PC-3 (cell line): ENCODE data around the gene NINJ2. TPM values are rescaled to one million over a fixed set of nuclear protein-coding genes. Genes with fewer than 3 reads are reported as not detected.

Experiments
- ATAC-seq: fragments of 200-7000 bp; cut with Tn5 transposase; 2 replicates; pipeline ENCODE4 v1.9.1; 2020; ENCODE audit warnings: mild to moderate bottlenecking, moderate library complexity
- BruUV-seq: library from RNA; stranded (reverse); fragments of 400-500 nt; replicated peaks from 2 replicates; lab custom pipeline; 2021; lab: Mats Ljungman, UMichigan
- CTCF ChIA-PET: fragments of 300-600 bp; sonication (Branson Sonifier 250); formaldehyde crosslinking; loops from one replicate; lab custom pipeline; 2022; ENCODE audit warnings: antibody characterized with exemption; lab: Charles Lee
- POLR2A ChIA-PET: fragments of 300-600 bp; sonication (Branson Sonifier 250); formaldehyde crosslinking; loops from one replicate; lab custom pipeline; 2022; ENCODE audit warnings: antibody characterized with exemption; ENCODE audit not compliant: unreplicated experiment; lab: Charles Lee
- DNase-seq: peaks from one replicate; pipeline ENCODE4 v3.0.0-alpha.2; 2015
- H2AFZ ChIP-seq: fragments of 300-600 bp; sonication (generic); 2 replicates; pipeline ENCODE4 v1.6.0; 2016; ENCODE audit warnings: antibody characterized with exemption, low read length
- H3F3A ChIP-seq: fragments of 300-600 bp; sonication (generic); one replicate; pipeline ENCODE4 v1.6.0; 2017; ENCODE audit warnings: antibody characterized with exemption, low read length, control low read depth, mild to moderate bottlenecking; ENCODE audit not compliant: unreplicated experiment
- H3K27ac ChIP-seq: fragments of 300-600 bp; sonication (generic); 2 replicates; pipeline ENCODE4 v1.5.1; 2016; ENCODE audit warnings: mild to moderate bottlenecking, low read length
- H3K27me3 ChIP-seq: fragments of 300-600 bp; sonication (generic); 2 replicates; pipeline ENCODE4 v1.6.1; 2016; ENCODE audit warnings: low read length, mixed read lengths
- H3K36me3 ChIP-seq: fragments of 300-600 bp; sonication (generic); 2 replicates; pipeline ENCODE4 v1.6.1; 2016; ENCODE audit warnings: low read depth, mixed run types, low read length, mixed read lengths
- H3K4me1 ChIP-seq: fragments of 300-600 bp; sonication (generic); 2 replicates; pipeline ENCODE4 v1.5.1; 2016; ENCODE audit warnings: low read length; ENCODE audit not compliant: insufficient read depth
- H3K4me2 ChIP-seq: fragments of 300-600 bp; sonication (generic); 2 replicates; pipeline ENCODE4 v1.6.0; 2016; ENCODE audit warnings: low read length
- H3K4me3 ChIP-seq: fragments of 300-600 bp; sonication (generic); 2 replicates; pipeline ENCODE4 v1.5.1; 2016; ENCODE audit warnings: mild to moderate bottlenecking, low read length, mixed read lengths
- H3K79me2 ChIP-seq: fragments of 300-600 bp; sonication (generic); 2 replicates; pipeline ENCODE4 v1.6.1; 2017; ENCODE audit warnings: low read length, mixed read lengths
- H3K9ac ChIP-seq: fragments of 300-600 bp; sonication (generic); 2 replicates; pipeline ENCODE4 v1.6.0; 2016; ENCODE audit warnings: mild to moderate bottlenecking, low read length
- H3K9me2 ChIP-seq: fragments of 300-600 bp; sonication (generic); replicated peaks from 2 replicates; pipeline ENCODE4 v1.6.1; 2016; ENCODE audit warnings: mixed run types, low read length, mixed read lengths
- H3K9me3 ChIP-seq: fragments of 300-600 bp; sonication (generic); 2 replicates; pipeline ENCODE4 v1.6.1; 2016; ENCODE audit warnings: low read length, mixed read lengths
- H4K20me1 ChIP-seq: fragments of 300-600 bp; sonication (generic); 2 replicates; pipeline ENCODE4 v1.6.1; 2016; ENCODE audit warnings: low read length, mixed read lengths
- EZH2 ChIP-seq: fragments of 300-600 bp; sonication (generic); IDR thresholded peaks from one replicate; pipeline ENCODE4 v1.6.1; 2017; ENCODE audit warnings: antibody characterized with exemption, mild to moderate bottlenecking, low read length; ENCODE audit not compliant: unreplicated experiment
- EZH2phosphoT487 ChIP-seq: fragments of 300-600 bp; sonication (generic); IDR thresholded peaks from 2 replicates; pipeline ENCODE4 v1.6.1; 2018; ENCODE audit warnings: mild to moderate bottlenecking, antibody characterized with exemption, low read length, borderline replicate concordance
- intact Hi-C: fragments of 100-400 bp; cut with micrococcal nuclease; formaldehyde crosslinking; loops from 2 replicates; pipeline ENCODE4 v1.9.0; 2023
- total RNA-seq: library from RNA; depleted of rRNA; stranded (reverse); fragments of >200 nt; gene quantifications from 2 replicates; pipeline ENCODE4 v1.2.3, GENCODE V29; 2014
- TF ChIP-seq, protein P1 (sequence below): fragments of 300-600 bp; sonication (generic); conservative IDR thresholded peaks from 2 replicates; pipeline ENCODE4 v1.5.1; 2017; ENCODE audit warnings: antibody characterized with exemption, low read depth, mild to moderate bottlenecking, low read length

NINJ2 gene
- total RNA-seq, 1 experiment from 2014 or later, result not detected

DNA sequence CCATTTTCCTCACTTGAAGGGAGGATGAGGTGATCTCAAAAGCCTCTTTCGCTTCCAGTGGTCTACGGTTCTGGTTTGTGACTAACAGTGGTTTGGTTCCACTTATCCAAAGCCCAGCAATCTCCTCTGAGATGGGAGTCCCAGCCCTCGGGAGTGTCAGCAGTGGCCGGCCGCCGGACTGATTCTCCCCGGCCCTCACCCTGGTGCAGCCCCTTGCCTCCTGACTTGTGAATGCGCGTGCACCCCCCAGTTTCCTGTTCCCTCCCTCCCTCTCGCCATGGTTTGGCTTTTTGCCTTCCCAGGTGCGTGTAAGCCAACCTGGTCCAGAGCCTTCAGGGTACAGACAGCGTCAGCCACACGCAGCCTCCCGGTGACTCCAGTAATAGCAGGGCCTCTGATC lies 129.0 kb downstream of the NINJ2 start:
- Histone ChIP-seq H3K4me3 (no peak overlapping the region), H3K27me3 (no peaks in the 10 kb centered on the region), H3K36me3 (no peaks in the 10 kb centered on the region), H4K20me1 (no peaks in the 10 kb centered on the region), H3K27ac (no peak overlapping the region), H3K4me2 (no peak overlapping the region), H3K79me2 (no peaks in the 10 kb centered on the region), H3K9me2 (no peaks in the 10 kb centered on the region), H3K9ac (no peak overlapping the region), H3F3A (no peaks in the 10 kb centered on the region), H3K9me3 (no peaks in the 10 kb centered on the region), H3K4me1 (peaks cover 31% of the 10 kb centered on the region), H2AFZ (no peak overlapping the region)
- CTCF ChIA-PET, result no interaction called here
- no peak for ATAC-seq
- intact Hi-C loops, result no loop called here
- POLR2A ChIA-PET, result no interaction called here
- BruUV-seq, result no TSS peak
- DNase-seq, result no peak
- TF ChIP-seq EZH2, result no peak
- TF ChIP-seq, protein P1, sequence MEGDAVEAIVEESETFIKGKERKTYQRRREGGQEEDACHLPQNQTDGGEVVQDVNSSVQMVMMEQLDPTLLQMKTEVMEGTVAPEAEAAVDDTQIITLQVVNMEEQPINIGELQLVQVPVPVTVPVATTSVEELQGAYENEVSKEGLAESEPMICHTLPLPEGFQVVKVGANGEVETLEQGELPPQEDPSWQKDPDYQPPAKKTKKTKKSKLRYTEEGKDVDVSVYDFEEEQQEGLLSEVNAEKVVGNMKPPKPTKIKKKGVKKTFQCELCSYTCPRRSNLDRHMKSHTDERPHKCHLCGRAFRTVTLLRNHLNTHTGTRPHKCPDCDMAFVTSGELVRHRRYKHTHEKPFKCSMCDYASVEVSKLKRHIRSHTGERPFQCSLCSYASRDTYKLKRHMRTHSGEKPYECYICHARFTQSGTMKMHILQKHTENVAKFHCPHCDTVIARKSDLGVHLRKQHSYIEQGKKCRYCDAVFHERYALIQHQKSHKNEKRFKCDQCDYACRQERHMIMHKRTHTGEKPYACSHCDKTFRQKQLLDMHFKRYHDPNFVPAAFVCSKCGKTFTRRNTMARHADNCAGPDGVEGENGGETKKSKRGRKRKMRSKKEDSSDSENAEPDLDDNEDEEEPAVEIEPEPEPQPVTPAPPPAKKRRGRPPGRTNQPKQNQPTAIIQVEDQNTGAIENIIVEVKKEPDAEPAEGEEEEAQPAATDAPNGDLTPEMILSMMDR, result no peak
- no peak for TF ChIP-seq EZH2phosphoT487

DNA sequence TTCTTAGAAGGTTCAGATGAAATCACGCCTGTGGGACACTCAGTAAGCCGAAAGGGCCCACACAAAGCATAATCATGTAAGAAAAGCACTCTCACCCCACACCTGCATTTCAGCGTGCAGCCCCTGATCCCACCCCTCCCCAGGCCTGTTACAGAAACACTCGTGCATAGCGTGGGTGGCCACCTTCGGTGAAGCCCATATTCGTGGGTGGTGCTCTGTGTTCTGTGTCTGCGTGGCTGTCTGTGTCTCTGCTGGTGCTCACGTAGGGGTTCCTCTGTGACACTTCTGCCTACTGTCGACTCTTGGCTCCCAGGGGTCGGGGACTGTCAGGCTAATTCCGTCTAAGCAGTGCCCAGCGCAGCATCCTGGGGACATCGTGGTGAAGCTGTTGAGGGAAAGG lies 129.5 kb downstream of the NINJ2 start:
- TF ChIP-seq, protein P1, result no peak
- no peak for TF ChIP-seq EZH2
- TF ChIP-seq EZH2phosphoT487, result no peak
- H4K20me1 ChIP-seq, result no peaks in the 10 kb centered on the region
- ChIA-PET CTCF (no interaction called here), POLR2A (no interaction called here)
- DNase-seq (no peak), ATAC-seq (no peak)
- H2AFZ ChIP-seq, result no peak overlapping the region
- no peak overlapping the region for H3K27ac ChIP-seq
- no peaks in the 10 kb centered on the region for H3K27me3 ChIP-seq
- H3K9me2 ChIP-seq, result no peaks in the 10 kb centered on the region
- no peaks in the 10 kb centered on the region for H3K36me3 ChIP-seq
- H3K4me3 ChIP-seq, result no peak overlapping the region
- no peaks in the 10 kb centered on the region for H3F3A ChIP-seq
- intact Hi-C loops, result no loop called here
- peaks cover 26% of the 10 kb centered on the region for H3K4me1 ChIP-seq
- no TSS peak for BruUV-seq
- no peaks in the 10 kb centered on the region for H3K79me2 ChIP-seq
- no peak overlapping the region for H3K9ac ChIP-seq
- no peaks in the 10 kb centered on the region for H3K9me3 ChIP-seq
- H3K4me2 ChIP-seq, result no peak overlapping the region

DNA sequence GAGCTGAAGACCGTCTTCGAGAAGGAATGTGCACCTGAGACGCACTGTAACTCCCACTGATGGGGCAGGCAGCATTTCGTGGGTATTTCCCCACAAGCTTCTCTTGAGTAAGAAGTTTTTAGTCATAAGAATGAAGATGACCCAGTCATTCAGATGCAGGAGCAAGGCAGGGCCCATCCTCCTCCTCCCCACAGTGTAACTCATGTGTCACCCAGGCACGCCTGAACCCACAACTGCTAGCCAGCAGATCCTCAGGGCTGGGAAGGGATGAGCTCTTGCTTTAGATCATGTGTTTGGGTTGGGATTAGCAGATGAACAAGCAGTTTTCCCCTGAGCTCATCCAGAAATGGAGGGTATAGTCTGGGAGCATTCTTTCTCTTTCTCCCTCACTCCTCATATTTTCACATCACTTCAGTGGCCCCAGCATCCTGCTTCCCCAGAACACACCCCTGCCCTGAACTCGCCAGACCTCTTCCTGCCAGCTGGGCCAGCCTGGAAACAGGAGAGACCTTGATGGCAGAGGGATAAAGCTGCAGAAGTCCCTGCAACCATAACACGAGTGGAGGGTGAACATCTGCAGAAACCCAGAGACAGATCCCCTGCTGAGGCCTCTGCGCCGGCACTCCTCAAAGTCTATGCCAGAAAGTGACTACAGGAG lies 130.2 kb downstream of the NINJ2 start:
- BruUV-seq, result no TSS peak
- no peaks in the 10 kb centered on the region for H3K9me2 ChIP-seq
- H4K20me1 ChIP-seq, result no peaks in the 10 kb centered on the region
- no peaks in the 10 kb centered on the region for H3K79me2 ChIP-seq
- H3K4me3 ChIP-seq, result no peak overlapping the region
- H3K4me1 ChIP-seq, result peaks cover 20% of the 10 kb centered on the region
- TF ChIP-seq EZH2phosphoT487 (no peak), EZH2 (no peak)
- TF ChIP-seq, protein P1, result no peak
- no peaks in the 10 kb centered on the region for H3K36me3 ChIP-seq
- no peaks in the 10 kb centered on the region for H3K9me3 ChIP-seq
- peak overlapping the region; percentile 32 for H3K27ac ChIP-seq
- H3K27me3 ChIP-seq, result no peaks in the 10 kb centered on the region
- ATAC-seq, result no peak; the same call in 1 of the 2 replicates
- peak; percentile 50 for DNase-seq
- H3K9ac ChIP-seq, result no peak overlapping the region
- no peak overlapping the region for H2AFZ ChIP-seq
- H3K4me2 ChIP-seq, result no peak overlapping the region
- intact Hi-C loops, result no loop called here
- H3F3A ChIP-seq, result no peaks in the 10 kb centered on the region
- ChIA-PET CTCF (no interaction called here), POLR2A (no interaction called here)
